Measurements from ENCODE around the gene CRYZ.
"Not testable (repeated sequence)": the region's sequence is repeated elsewhere in the genome, so short reads cannot be mapped to it uniquely, and the experiment has no call there.

Gene CRYZ, protein sequence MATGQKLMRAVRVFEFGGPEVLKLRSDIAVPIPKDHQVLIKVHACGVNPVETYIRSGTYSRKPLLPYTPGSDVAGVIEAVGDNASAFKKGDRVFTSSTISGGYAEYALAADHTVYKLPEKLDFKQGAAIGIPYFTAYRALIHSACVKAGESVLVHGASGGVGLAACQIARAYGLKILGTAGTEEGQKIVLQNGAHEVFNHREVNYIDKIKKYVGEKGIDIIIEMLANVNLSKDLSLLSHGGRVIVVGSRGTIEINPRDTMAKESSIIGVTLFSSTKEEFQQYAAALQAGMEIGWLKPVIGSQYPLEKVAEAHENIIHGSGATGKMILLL

DNA sequence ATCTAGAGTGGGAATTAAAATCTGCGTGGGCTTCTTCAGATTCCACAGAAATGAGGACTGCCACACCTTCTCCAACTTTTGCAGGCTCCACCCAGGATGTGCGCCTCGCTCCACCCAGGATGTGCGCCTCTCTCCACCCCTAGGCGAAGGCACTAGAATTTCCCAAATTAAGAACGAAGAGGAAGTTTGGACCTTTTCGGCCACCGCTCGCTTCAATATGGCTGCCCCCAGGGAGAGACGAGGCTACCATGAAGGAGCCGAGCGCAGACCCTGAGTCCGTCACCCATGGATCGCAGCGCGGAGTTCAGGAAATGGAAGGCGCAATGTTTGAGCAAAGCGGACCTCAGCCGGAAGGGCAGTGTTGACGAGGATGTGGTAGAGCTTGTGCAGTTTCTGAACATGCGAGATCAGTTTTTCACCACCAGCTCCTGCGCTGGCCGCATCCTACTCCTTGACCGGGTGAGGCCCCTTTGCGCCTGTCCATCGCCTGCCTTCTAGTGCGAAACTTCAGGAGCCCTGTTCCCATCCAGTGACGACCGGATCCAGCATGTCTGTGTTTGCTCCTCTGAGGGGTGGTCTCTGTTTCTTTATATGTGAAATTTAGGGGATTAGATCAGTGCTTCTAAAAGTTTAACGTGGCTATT is at the start of gene CRYZ, which contains the start of gene TYW3:
CRYZ (minus strand) TSS at position 91 of the 644 bp plus-strand sequence. CDS start 8,229 bp downstream, outside the sequence.
TYW3 (plus strand) TSS at position 193 of the 644 bp plus-strand sequence; CDS start at position 286, 93 bp downstream.
- DNase-seq (ENCODE audit: low read depth in 2 of 2), result peak; percentile 60 to 70

DNA sequence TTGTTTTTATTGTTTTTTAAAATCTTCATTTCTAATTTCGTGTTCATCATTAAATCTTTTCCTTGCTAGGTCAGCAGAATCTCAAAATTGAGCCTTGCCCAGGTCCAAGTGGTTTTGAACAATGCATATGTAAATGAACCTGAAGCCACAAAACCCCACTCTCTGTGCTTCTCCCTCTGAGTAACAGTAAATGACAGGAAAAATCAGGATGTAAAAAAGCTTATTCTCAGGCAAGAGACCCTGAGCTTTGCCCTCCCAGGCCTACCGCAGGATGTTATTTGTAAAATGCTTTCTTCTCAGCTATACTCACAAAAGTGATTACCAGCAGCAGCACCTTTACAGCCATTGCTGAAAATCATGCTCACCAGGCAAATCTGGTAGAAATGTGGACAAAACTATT is 47.7 kb upstream of the CRYZ start:
- no peak for DNase-seq (ENCODE audit: low read depth in 2 of 2)

DNA sequence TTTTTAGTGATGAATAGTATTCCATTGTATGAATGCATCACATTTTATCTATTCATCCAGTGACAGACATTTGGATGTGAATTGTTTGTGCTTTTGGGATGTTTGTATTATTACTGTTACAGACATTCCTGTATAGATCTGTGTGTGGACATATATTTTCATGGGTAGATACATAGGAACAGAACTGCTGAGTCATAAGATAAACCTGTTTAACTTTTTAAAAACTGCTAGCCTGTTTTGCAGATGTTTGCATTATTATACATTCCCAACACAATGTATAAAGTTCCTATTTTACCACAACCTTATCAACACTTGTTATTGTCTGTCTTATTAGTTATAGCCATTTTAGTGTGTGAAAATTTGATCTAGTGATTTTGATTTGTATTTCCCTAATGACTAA is 46.9 kb upstream of the CRYZ start:
- DNase-seq (ENCODE audit: low read depth in 2 of 2), result no peak

DNA sequence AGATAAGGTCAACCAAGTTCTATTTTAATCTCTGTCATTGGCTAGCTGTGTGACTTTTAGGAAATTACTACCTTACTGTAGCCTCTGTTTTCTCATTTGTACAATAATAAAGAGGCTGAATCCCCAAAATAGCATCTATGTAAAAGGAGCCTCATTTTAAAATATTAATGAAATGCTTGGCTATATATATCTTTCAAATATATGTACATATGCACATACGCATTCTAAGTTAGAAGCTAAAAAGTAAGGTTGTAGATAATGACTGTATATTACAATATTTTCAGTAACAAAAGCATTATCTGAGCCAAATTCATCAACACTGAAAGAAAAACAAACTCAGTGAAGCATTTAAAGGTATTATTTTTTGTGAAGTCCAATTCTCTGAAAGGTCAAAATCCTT is 44.7 kb upstream of the CRYZ start:
- DNase-seq (ENCODE audit: low read depth in 2 of 2), result no peak

DNA sequence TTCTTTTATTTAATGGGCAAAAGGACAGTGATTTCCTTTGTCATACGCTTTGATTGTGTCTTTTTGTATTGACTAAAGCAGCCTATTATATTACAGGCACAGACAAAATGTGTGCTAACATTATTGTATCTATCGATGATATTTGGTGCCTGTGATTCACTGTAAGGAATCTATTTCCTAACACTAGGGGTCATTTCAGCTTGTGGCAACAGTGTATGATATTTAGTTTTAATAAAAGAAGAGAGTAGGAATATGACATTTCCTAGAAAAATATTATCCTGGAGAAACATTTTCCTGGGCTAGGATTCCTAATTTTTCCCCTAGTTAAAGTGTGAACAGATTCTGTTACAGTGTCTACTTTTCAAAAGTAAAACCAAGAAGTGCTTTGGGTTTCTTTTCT is 42.9 kb upstream of the CRYZ start:
- DNase-seq (ENCODE audit: low read depth in 2 of 2), result no peak

DNA sequence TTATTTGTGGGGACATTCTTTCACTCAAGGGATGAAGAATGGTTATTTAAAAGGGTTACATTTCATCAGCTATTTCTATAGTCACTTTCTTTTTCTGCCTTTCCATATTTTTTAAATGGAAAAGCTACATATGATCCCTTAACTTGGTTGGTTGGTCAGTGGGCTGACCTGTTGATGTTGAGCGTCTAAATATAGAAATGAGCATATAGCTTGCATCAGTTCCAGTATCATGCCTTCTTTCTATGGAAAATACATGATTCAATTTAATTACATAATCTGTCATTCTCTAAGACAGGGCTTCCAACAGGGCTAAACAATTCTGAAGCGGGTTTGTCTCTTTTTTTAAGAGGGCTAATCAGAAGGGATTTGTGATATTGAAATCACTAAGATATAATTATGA is 40.7 kb upstream of the CRYZ start:
- DNase-seq (ENCODE audit: low read depth in 2 of 2), result no peak

DNA sequence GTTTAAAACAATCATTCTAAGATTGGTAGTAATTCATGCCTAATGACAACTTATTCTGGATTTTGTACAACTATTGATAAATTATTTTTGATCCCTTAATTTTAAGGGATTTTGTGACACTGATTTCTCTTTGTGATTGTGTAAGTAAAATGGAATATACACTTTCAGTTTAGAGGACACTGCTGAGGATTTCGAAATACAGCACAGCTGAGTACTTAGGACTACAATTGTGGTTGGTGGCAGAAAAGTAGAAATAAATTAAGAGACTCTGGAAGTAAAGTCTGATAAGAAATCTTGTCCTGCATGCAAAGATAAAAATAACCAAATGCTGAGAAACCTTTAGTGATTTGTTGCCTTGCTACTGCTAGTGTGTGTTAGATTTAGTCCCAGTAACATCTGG is 40.1 kb upstream of the CRYZ start:
- no peak for DNase-seq (ENCODE audit: low read depth in 2 of 2)

DNA sequence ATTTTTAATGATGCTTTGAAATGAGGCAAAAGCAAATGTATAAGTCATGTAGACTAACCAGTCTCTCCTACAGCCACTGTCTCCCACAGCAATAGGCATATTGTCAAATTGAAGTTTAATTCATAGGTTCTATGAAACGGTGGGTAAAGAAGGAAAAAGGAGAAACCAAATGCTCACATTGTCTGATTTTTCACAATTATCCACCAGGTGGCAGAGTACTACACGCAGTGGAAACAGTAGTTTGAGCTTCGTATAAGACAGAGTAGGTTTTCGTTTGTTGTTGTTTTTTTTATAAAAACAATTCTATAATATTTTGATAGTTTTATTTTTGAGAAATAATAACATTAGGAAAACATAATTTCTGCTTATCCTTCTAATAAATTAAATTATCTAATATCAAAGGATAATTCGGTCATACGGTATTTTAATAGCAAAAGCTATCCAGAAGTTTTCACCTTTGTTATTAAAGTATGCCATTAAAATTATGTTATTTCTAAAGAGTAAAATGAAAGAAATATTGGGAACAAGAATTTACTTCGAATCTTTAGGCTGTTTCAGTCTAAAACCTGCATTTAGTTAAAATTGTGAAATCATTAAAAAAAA is 39.2 kb upstream of the CRYZ start:
- DNase-seq (ENCODE audit: low read depth in 2 of 2), result peak in 1 of 2 donors; percentile 10

DNA sequence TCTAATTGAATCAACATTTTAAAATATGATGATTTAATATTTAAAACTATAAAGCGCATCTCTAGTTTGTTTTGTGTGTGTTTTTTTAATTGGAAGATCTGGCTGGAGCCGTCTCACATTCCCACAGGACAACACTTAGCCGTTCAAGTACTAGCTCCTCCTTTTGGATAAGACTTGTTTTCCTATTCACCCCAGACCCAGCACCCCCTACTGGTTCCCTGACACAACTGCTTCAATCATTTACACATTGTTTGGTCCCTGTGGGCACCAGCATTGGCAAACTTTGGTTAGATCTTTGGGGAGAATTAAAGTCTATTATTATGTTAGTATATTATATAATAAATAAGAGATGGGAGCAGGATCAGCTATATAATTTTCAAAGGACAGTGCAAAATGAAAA is 34.6 kb upstream of the CRYZ start:
- no peak for DNase-seq (ENCODE audit: low read depth in 2 of 2)

DNA sequence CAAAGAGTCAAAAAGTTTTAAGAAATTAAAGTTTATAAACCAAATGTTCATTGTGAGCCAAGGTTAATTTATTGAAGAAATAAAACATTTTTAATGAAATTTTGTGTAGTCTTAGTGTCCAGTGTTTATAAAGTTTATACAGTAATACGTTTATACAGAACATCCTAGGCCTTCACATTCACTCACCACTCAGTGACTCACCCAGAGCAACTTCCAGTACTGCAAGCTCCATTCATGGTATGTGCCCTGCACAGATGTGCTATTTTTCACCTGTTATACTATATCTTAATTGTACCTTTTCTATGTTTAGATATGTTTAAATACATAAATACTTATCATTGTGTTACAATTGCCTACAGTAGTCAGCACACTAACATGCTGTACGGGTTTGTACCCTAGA is 33.7 kb upstream of the CRYZ start:
- no peak for DNase-seq (ENCODE audit: low read depth in 2 of 2)

DNA sequence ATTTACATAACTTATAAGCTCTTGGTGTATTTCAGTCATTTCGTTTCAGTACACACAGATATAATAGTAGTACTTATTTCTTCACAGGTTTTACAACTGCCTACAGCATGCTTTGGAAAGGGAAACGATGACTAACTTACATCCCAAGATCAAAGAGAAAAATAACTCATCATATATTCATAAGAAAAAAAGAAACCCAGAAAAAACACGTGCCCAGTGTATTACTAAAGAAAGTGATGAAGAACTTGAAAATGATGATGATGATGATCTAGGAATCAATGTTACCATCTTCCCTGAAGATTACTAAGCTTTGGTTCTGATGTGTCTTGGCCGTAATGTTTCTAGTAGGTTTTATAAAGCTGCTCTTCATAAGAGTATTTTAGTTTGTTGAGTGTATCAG is 31.0 kb upstream of the CRYZ start:
- DNase-seq (ENCODE audit: low read depth in 2 of 2), result no peak

DNA sequence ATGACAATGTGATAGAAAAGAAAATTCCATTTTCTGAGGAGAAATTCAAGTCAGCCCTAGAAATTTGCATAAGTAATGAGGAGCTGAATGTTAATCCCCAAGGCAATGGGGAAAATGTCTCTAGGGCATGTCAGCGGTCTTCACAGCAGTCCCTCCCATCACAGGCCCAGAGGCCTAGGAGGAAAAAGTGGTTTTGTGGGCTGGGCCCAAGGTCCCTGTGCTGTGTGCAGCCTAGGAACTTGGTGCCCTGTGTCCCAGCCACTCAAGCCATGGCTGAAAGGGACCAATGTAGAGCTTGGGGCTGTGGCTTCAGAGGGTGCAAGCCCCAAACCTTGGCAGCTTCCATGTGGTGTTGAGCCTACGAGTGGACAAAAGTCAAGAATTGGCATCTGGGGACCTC is 23.8 kb upstream of the CRYZ start:
- not testable (repeated sequence) for DNase-seq (ENCODE audit: low read depth in 2 of 2)

DNA sequence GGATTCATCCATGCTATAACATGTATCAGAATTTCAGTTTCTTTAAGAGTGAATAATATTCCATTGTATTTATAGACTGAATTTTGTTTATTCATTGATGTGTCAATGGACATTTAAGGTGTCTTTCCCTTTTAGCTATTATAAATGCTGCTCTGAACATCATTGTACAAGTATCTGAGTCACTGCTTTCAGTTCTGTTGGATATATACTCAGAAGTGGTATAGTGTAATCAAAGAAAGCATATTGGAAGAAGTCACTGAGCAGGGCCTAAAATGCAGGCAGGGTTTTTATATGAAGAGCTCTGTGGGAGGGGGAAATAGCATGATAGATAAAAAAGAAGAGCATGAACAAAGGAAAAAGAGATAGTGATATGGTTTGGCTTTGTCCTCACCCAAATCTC is 22.6 kb upstream of the CRYZ start:
- DNase-seq (ENCODE audit: low read depth in 2 of 2), result no peak

DNA sequence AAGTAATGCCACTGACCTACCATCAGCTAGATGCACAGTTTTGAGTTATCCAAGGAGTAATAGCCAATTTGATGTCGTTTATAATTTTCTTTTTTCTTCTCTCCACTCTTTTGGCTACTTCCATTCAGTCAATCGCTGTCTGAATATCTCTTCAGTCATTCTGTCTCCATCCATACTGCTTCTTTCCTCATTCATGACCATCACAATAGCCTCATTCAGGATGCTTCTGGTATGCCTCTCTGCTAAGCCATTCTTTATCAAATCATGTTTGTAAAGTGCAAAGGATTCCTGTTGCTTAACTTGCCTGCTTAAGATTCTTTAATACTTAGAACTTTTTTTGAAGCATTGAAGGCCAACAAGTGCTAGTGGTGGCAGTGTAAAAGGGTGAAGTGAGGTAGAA is 20.3 kb upstream of the CRYZ start:
- DNase-seq (ENCODE audit: low read depth in 2 of 2), result no peak

DNA sequence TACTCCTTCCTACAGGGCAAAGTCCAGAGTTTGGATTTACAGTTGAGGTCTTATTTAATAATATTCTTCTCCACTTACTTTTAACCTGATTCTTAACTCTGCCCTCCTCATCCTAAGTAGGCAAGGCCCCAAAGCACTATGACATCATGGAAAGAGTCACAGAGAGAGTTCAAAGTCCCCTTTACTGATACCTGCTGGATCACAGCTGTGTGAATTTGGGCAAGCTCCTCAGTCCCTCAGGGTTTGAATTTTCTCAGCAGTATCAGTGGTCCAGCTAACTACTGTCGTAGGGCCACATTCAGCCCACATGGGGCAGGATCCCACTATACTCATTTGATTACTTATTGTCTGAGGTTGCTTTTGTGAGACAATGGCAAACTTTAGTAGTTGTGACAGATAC is 16.1 kb upstream of the CRYZ start:
- no peak for DNase-seq (ENCODE audit: low read depth in 2 of 2)

DNA sequence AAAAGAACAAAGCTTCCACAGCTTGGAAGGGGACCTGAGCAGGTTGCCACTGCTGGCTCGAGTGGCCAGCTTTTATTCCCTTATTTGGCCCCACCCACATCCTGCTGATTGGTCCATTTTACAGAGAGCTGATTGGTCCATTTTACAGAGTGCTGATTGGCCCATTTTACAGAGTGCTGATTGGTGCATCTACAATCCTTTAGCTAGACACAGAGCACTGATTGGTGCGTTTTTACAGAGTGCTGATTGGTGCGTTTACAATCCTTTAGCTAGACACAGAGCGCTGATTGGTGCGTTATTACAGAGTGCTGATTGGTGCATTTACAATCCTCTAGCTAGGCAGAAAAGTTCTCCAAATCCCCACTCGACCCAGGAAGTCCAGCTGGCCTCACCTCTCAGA is 12.4 kb upstream of the CRYZ start:
- DNase-seq (ENCODE audit: low read depth in 2 of 2), result not testable (repeated sequence)

DNA sequence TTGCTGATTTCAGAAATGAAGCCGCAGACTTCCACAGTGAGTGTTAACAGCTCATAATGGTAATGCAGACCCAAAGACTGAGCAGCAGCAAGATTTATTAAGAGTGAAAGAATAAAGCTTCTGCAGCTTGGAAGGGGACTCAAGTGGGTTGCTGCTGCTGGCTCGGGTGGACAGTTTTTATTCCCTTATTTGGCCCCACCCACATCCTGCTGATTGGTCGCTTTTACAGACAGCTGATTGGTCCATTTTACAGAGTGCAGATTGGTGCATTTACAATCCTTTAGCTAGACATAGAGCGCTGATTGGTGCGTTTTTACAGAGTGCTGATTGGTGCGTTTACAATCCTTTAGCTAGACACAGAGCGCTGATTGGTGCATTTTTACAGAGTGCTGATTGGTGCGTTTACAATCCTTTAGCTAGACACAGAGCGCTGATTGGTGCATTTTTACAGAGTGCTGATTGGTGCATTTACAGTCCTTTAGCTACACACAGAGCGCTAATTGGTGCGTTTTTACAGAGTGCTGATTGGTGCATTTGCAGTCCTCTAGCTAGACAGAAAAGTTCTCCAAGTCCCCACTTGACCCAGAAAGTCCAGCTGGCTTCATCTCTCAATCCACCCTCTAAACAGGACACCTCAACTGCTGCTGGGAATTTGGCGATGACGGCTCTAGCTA is 7.6 kb upstream of the CRYZ start:
- not testable (repeated sequence) for DNase-seq (ENCODE audit: low read depth in 2 of 2)

DNA sequence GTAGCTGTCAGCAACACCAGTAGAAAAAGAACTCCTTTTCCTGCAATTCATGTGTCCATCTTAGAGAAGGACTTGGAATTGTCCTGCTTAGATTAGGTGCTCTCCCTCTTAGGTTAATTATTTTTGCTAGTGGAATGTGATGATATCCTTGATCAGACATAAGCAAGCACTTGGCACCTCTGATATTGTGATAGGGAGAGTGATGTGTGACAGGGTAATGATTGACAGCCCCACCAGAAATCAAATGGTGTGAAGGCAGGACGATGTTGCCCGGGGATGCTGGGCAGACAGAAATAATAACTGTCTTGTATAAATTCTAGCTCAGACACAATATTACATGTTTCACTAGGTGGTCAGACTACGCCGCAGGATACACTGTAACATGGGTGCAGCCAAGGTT is 4.5 kb upstream of the CRYZ start:
- DNase-seq (ENCODE audit: low read depth in 2 of 2), result no peak

DNA sequence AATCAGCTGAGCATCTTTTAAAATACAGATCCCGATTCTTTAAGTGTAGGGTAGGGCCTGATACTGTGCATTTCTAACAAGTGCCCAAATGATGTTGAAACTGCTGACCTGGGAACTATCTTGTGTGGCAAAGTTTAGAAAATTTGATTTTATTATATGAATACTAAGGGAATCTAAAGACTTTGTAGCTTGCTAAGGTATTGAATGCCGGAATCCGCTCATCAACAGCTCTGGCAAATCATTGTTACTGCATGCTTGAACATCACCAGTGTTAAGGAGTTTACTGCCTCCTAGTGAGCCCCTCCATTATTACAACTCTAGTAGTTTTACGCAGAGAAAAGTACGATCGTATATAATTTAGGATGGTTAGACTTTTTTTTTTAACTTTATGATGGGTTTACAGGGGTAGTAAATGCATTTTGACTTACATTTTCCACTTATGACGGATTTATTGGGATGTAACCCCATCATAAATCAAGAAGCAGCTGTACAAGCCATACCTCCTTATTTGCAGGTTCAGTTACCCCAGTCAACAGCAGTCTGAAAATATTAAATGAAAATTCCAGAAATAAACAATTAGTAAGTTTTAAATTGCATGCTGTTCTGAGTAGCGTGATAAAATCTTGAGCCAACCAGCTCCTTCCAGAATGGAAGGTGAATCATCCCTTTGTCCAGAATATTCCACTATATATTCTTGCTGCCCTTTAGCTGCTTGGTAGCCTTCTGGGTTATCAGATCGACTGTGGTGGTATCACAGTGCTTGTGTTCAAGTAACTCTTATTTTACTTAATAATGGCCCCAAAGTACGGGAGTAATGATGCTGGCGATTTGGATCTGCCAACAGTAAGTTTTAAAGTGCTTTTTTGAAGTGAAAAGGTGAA is 994 bp upstream of the CRYZ start:
- peak in 1 of 2 donors; percentile 42 for DNase-seq (ENCODE audit: low read depth in 2 of 2)

DNA sequence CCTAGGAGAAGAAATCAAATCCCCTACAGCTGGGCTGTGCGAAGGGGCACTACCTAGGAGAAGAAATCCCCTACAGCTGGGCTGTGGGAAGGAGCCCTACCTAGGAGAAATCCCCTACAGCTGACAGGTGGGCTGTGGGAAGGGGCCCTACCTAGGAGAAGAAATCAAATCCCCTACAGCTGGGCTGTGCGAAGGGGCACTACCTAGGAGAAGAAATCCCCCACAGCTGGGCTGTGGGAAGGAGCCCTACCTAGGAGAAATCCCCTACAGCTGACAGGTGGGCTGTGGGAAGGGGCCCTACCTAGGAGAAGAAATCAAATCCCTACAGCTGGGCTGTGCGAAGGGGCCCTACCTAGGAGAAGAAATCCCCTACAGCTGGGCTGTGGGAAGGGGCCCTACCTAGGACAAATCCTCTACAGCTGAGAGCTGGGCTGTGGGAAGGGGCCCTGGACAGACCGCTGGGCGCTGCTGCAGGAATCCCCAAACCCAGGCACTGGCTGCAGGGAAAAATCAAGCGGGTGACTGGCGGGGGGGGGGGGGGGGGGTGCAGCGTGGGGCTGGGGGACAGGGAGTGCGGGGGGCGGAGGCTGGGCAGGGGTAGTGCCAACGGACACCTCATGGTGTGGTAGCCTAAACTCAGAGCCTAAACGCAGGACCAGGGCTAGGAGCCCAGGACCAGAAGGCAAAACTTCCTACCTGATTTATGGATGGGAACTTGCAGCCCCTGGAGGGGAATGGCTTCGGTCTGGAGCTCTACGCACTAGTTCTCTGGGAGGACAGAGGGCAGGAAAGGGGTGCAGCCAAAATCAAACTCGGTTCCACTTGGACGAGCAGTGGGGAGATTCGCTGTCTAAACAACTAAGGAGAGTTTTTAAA is 541 bp downstream of the CRYZ start:
- peak in 1 of 2 donors; percentile 1 for DNase-seq (ENCODE audit: low read depth in 2 of 2)
